ENCODE data around the gene MACROD1.

MACROD1 gene

GRCh38 chr11:64021757-64022093 lies 144.2 kb downstream of the MACROD1 start:
- TF ChIP-seq, protein P1, sequence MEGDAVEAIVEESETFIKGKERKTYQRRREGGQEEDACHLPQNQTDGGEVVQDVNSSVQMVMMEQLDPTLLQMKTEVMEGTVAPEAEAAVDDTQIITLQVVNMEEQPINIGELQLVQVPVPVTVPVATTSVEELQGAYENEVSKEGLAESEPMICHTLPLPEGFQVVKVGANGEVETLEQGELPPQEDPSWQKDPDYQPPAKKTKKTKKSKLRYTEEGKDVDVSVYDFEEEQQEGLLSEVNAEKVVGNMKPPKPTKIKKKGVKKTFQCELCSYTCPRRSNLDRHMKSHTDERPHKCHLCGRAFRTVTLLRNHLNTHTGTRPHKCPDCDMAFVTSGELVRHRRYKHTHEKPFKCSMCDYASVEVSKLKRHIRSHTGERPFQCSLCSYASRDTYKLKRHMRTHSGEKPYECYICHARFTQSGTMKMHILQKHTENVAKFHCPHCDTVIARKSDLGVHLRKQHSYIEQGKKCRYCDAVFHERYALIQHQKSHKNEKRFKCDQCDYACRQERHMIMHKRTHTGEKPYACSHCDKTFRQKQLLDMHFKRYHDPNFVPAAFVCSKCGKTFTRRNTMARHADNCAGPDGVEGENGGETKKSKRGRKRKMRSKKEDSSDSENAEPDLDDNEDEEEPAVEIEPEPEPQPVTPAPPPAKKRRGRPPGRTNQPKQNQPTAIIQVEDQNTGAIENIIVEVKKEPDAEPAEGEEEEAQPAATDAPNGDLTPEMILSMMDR (conservative IDR thresholded peaks at IDR 0.05; ENCODE audit: low read length) = no peak
- DNase-seq (ENCODE audit: low read depth) = no peak
- H3K4me3 ChIP-seq (ENCODE audit: low read length) = no peak overlapping the region

- H3K4me3 ChIP-seq (ENCODE audit: low read length) = no peak overlapping the region
- TF ChIP-seq, protein P1 (conservative IDR thresholded peaks at IDR 0.05; ENCODE audit: low read length) = no peak
- no peak for DNase-seq (ENCODE audit: low read depth)
Measured at GRCh38 chr11:64020976-64021756, 144.7 kb downstream of the MACROD1 start.

- no peak for DNase-seq (ENCODE audit: low read depth)
Measured at GRCh38 chr11:64019106-64020037, 146.5 kb downstream of the MACROD1 start.

GRCh38 chr11:64018310-64018709 lies 147.6 kb downstream of the MACROD1 start:
- TF ChIP-seq, protein P1 (conservative IDR thresholded peaks at IDR 0.05; ENCODE audit: low read length) = no peak
- no peak overlapping the region for H3K4me3 ChIP-seq (ENCODE audit: low read length)
- no peak for DNase-seq (ENCODE audit: low read depth)

More at GRCh38 chr11:64019106-64020037, 146.5 kb downstream of the MACROD1 start:
- H3K4me3 ChIP-seq (ENCODE audit: low read length) = no peak overlapping the region
- TF ChIP-seq, protein P1 (conservative IDR thresholded peaks at IDR 0.05; ENCODE audit: low read length) = no peak

DNA sequence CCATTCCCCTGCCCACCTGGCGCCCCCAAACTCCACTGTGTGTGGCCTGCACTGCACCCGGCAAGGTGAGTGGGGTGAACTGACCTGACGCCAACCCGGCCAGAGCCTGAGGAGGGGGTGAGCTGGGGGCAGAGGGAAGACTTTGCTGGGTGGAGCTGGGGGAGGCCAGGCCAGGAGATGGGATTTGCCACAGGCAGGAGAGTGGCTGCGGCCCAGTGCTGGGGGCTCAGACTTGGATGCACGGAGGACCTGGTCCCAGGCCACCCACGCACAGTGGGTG lies 148.0 kb downstream of the MACROD1 start:
- no peak for DNase-seq (ENCODE audit: low read depth)
- H3K4me3 ChIP-seq (ENCODE audit: low read length) = no peak overlapping the region
- TF ChIP-seq, protein P1 (conservative IDR thresholded peaks at IDR 0.05; ENCODE audit: low read length) = no peak

- TF ChIP-seq, protein P1 (conservative IDR thresholded peaks at IDR 0.05; ENCODE audit: low read length) = no peak
- no peak overlapping the region for H3K4me3 ChIP-seq (ENCODE audit: low read length)
- DNase-seq (ENCODE audit: low read depth) = no peak
Measured at GRCh38 chr11:64015935-64016845, 149.7 kb downstream of the MACROD1 start.
